Muscle of back (tissue), 11 donors: ENCODE results near the gene ARNT2. TPM values are rescaled to one million over a fixed set of nuclear protein-coding genes. Genes with fewer than 3 reads are reported as not detected.
A peak's percentile ranks its signal among the peaks of the same experiment; 100 is the strongest.

Source experiments
- DNase-seq, 3 donors: peaks; one replicate each; pipeline versions ENCODE4 v3.0.0 to v3.0.0-alpha.2; 2013
- polyA plus RNA-seq, 10 donors: library from polyadenylated mRNA; unstranded; fragments of 120-200 nt; gene quantifications; one replicate each; pipeline ENCODE4 v1.2.1, GENCODE V29; 2013; ENCODE audit not compliant: insufficient read length in 10 of 10

The ARNT2 gene
- polyA plus RNA-seq, 10 donors: 6.8 to 10.0 (median 8.0) TPM

DNA sequence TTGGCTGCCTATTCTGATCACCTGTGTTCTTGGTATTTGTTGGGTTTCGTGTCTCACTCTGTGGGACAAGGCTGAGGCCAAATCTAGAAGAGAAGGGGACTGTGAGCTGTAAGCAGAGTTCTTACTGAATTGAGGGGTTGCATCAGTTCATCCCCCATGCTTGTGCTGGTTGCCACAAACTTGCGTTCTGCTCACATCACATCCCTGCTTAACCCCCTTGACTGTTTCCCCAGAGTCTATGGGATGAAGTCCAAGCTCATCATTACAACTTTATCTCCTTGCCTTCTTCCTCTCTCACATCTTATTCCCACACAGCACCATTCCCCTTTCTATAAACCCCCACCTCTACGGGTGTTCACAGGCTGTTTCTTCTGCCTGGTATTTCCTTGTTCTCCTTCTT is 147.2 kb downstream of the ARNT2 start:
- DNase-seq: no peak

DNA sequence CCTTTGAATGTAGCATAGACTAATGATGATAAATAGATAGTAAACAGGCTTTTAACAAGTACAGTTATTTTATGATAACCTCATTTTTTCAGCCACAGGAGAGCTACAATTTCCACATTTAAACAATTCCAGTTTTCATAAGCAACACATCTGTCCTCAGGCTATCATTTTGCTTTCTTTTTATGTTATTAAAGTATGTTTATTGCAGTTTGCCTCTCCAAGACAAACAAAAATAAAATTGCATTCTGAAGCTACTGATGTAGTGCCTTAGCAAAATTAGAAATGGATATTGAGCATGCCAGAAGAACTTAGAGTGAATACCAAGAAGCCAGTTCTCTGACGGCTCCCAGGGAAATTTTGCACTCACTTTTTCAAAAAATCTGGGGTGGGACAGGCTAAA is 150.4 kb downstream of the ARNT2 start:
- no peak for DNase-seq

DNA sequence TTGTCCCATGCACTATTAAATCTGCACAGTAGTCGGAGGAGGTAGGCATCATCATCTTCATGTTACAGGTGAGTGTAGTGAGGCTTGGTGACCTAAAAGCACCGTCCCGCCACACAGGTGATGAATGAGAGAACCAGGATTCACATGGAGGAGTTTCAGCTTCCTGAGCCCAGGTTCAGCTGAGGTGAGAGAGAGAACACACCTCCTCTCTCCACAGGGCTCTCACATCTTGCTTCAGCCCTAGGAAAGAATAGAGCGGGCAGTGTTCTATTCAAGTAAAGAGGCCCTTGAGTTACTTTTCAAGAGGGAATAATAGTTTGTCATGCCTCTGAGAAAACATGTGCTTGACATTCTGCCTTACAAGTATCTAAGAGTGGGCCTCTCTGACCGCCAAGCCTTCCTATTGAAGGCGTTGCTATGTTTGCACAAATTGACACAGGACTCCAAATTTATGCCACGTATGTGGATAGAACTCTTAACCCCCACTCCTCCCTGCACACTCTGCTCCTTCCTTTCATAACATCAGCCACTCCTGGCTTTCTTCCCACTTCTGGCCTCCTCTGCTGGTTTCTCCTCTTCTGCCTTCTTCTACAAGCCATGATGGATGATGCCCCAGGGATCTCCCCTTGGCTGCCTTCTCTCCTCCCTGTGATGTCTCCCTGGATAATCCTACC is 152.6 kb downstream of the ARNT2 start:
- DNase-seq: peak; percentile 7 to 53 (median 38)

DNA sequence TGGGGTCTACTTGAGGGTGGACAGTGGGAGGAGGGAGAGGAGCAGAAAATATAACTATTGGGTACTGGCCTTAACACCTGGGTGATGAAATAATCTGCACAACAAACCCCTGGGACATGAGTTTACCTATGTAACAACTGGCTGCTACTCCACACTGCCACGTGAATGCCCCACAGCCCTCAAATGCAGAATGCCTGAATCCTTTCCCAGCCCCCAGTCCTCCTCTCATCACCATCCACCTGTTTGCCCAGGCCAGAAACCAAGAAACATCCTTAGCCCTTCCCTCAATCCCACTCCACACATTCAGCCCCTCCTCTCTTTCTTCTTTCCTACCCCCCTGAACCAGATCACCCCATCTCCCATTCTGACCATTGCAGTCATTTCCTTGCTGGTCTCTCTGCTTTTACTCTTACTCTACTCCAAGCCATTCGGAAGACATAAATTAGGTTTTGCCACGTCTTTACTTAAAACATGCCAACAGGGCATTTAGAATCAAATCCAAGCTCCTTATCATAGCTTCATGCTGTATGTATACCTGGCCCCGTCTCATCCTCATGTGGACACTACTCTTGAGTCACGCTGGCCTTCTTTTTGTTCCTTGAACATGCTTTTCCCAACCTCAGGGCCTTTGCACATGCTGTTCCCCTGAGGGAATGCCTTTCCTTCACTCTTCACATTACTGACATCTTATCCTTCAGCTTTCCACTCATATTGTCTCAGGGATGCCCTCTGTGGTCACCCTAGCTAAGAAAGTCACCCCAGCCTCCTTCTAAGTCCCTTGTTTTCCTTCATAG is 153.5 kb downstream of the ARNT2 start:
- no peak for DNase-seq

DNA sequence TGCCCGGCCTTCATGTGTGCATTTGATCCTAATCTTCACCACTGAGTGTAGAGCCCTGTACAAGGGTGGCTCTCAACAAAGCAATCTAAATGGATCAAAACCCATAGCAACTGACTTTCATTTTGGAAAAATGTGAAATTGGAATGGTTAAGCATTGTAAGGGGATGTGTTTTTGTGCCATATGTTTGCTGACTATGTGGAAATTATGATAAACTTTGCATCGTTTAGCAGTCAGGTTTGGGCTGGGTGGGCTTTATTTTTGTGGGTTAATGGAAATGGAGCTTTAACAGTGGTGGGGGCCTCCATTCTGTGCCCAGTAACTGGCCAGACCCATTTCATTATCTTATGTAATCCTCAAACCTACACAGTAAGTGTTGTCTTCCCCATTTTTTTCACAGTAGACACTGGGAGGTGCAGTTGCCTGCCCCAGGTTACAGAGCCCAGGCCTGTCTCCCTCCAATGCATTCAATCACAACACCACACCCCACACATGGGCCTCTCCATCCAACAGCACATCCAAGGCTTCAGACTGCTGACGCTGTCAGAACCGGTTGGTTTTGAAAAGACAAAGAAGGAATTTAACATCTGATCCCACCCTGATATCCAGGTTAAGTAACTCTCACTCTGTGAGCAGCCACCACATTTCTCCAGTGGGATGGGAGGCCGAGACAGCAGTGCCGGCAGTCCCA is 154.6 kb downstream of the ARNT2 start:
- no peak for DNase-seq

DNA sequence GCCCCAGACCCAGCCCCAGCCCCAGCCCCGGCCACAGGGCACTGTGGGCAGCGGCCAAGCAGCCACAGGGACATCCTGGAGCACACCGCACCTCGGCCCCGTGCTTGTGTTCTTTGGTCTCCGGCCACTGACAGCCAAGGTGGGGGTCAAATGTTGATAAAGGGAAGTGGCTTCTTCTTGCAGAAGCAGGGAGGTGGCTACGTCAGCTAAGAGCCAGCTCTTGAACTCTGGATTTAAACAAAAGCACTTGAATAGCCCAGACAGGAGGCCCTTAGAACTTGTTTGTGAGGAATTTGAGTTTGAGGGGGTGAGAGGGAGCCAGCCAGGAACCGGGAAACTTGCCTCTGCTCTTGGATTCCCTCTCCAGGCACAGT is 155.1 kb downstream of the ARNT2 start:
- DNase-seq: no peak

DNA sequence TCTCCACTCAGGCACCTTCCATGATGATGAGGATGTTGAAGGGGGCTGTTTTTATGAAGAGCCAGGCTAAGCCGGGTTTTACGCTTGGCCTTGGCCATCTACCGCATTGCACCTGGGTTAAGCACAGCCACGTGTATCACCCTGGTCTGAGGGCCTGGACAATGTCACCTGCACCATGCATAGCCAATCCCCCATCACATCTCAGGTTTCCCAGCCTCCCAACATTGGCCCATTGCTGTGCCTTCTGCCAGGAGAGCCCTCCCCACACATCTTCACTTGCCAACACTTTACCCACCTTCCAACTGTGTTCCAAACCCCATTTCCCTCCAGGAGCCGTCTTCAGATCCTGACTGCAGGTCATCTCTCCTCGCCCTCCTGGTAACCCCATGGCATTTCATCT is 155.6 kb downstream of the ARNT2 start:
- DNase-seq: no peak

DNA sequence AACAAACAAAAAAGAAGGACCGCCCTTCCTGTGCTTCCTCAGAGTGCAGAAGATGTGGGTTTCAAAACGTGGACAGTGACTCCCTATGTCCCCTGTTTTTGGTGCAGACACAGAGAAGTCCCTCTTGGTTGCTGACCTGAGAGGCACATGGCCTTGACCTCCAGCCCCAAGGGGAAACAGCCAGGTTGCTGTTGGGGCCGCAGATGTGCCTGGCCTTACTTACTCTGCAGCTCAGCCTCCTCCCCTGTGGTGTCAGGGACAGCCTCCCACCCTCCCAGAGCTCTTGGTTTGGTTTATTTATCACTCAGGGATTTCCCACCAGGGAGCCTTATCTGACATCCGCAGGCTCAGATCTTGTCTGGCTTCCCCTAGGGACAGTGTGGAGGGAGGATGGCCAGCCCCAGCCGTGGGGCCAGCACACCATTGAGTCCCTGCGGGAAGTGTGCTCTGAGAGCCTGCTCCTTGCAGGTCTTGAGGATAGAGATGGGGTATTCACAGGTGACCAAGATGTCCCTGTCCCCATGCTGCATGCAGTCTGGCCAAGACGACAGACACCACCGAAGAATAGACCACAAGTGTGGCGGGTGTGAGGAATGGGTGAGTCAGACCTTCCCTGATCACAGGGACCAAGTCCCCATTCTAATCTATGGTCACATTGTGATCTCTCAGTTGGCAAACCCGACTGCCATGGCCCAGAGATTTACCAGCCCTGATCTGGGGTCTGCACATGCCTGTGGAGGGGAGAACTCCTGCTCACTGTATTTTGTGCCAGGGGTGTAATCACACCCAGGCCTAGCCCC is 156.6 kb downstream of the ARNT2 start:
- DNase-seq: no peak

DNA sequence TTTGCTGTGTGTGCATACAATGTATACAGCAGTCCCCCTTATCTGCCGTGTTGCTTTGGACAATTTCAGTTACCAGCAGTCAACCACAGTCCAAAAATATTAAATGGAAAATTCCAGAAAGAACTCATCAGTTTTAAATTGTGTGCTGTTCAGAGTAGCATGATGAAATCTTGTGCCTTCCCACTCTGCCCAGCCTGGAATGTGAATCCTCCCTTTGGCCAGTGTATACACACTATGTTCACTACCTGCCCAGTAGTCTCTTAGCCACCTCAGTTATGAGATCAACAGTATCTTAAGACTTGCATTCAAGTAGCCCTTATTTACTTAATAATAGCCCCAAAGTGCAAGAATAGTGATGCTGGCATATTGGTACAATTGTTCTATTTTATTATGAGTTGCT is 157.3 kb downstream of the ARNT2 start:
- DNase-seq: no peak

DNA sequence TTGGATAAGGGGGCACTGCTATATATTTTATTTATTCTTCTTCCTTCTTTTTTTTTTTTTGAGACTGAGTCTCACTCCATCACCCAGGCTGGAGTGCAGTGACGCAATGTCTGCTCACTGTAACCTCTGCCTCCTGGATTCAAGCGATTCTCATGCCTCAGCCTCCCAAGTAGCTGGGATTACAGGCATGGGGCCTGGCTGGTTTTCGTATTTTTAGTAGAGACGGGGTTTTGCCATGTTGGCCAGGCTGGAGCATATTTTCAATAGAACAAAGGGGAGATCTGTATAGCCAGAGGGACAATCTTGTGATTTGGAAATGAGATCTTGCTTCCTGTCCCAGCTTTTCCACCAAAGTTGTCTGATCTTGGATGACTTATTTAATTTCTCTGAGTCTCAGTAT is 157.9 kb downstream of the ARNT2 start:
- no peak for DNase-seq

DNA sequence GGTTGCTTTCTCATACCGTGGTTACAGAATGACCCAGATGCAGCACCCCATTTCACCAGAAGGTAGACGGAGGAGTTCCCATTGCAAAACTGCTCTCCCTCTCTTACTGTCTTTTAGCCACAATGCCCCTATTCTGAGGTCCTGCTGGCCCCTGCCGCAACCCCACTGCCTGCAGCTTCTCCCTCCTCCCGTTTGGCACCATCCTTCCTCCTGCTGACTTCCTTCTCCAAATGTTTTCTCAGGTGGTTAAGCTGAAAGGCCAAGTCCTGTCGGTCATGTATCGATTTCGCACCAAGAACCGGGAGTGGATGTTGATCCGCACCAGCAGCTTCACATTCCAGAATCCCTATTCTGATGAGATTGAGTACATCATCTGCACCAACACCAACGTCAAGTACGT is 158.7 kb downstream of the ARNT2 start:
- no peak for DNase-seq

DNA sequence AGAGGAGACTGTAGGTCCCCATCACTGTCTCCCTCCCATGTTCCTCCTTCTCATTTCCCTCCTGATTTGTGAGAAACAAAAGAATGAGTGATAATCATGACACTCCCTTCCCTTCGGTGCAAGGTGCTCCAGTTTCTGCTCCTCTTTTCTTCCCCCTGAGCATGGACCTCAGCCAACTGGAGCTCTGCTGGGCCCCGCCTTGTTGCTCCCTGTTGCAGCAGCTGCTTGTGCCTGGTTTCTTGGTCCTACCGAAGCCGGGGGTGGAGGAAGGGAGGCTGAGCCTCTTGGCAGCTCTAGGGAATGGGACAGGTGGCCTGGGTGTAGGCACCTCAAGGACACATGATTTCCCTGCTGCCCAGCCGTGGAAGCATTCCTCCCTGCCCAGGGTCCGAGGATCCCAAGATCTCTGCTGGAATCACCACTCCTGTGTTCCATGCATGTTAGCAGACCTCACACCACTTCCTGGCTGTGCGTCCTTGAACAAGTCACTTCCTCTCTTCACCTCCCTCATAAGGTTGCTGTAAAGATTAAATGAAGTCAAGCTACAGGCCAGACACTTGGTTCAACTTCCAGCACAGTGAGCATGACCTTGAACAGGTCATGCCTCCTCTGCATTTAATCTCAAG is 159.3 kb downstream of the ARNT2 start:
- no peak for DNase-seq

DNA sequence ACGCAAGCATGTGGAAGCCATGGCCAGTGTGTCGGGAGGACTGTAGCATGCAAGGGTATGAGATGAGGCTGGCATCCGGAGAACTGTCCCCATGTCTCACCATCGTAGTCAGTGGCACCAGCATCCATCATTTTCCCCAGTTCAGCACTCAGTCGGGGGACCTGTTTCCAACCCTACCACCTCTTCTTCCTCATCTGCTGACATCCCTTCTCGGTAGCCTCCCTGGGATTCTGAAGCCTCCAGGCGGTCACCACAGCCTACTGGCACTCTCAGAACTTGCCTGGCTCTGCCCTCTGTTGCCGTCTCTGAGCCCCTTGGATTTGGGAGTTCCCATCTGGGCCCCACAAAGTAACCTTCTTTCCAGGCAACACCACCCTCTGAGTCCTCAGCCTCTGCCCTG is 159.9 kb downstream of the ARNT2 start:
- DNase-seq: no peak

DNA sequence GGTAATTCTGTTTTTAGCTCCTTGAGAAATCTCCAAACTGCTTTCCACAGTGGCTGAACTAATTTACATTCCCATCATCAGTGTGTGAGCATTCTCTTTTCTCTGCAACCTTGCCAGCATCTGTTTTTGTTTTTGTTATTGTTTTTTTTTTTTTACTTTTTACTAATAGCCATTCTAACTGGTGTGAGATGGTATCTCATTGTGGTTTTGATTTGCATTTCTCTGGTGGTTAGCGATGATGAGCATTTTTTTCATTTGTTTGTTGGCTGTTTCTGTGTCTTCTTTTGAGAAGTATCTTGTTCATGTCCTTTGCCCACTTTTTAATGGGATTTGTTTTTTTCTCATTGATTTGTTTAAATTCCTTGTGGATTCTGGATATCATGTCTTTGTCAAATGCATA is 161.2 kb downstream of the ARNT2 start:
- no peak for DNase-seq

DNA sequence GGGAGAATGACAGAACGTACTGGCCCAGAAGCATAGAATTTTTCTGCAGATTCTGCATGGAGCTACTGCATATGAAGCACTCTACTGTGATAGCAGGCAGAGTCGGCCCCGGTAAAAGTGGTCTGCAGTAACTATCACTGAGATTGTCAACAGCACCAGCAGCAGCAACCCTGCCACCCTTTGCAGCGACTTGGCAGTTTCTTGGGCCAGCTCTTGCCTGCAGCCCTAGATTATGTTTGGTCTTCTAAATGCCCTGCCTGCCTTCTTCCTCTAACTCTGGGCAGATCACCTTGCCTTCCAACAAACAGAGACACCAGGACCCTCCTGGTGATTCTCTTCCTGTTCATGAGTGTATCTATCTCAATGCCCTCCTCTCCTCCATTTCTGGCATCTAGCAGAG is 161.8 kb downstream of the ARNT2 start:
- no peak for DNase-seq

DNA sequence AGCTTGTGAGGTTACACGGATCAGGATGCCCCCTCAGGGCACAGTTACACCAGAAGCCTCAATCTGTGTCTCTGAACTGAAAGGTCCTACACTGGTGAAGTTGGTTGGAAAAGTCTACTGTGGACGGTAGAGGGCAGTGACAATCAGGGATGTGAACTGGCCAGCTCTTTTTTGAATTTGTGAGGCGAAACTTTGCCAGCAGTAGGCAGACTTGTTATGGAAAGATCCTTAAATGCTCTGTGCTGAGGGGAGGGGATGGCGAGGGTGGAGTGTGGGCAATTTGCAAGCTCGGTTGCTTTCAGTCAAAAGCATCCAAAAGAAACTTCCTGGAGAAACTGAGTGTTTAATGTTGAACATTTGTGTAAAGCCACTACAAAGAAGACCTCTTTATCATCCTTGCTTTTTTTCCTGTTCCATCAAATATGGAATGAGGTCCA is 163.6 kb downstream of the ARNT2 start:
- peak; percentile 74 to 85 (median 74) for DNase-seq

DNA sequence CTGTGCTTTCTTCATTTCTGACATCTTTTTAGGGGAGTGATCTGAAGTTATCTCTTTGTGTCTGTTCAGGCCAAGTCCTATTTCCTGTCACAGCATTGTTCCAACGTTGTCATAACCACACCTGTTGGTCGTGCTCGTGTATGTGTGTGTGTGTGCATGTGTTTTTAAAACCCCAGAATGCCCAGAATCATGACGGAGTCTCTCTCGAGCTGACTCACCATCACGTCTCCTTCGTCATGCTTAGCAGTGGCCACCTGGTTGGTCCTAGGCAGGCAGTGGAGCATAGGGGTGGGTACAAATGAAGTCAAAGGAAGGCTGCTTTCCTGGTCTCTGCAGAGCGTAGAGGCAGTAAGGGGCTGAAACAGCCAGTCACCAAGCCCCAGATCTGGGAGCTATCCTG is 164.1 kb downstream of the ARNT2 start:
- DNase-seq: no peak

DNA sequence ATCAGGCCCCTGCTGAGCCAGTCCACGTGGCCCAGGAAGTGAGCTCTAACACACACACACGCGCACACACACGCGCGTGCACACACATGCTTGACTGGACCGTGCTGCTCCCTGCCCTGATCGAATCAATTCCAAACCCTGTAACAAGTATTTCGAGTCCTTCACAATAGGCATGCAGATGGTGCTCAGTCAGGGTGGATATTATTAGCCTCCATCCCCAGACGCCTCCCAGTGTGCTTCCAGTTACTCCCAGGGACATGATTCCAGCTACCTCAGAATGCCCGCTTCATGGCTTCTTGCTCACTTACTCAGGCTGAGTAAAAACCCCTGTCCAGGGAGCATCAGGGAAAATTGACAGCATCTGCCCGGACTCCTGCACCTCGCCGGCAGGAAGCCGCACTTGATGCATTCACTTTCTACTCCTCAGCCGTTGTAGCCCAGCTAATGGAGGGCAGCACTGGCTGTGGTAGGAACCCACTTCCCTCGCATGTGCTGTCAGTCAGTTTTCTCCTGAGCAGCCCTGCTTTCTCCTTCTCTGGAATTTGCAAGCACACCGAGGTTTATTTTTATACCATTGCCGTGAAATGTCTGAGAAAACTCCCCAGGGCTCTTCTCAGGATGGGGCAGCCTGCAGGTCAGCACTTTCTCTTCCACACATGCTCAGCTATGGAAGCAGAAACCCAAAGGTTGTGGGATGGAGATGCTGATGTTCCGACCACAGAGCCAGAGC is 164.9 kb downstream of the ARNT2 start:
- DNase-seq: no peak

DNA sequence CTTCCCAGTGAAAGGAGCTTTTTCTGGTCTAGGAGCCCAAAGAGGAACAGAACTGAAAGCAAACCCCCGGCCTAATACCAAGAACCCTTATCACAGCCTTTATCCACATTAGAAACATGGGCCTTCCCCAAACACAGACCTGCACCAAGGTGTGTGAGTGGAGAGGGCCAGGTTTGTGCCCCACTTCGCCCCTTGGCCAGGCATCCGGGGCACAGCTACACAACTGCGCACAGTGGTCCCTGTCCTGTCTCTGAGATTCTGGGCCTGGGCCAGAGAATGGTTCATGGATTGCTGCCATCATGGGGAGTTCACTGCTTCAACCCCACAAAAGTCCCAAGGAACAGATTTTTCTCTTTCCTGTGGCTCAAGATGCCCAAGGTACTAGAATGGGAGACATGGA is 165.5 kb downstream of the ARNT2 start:
- no peak for DNase-seq

DNA sequence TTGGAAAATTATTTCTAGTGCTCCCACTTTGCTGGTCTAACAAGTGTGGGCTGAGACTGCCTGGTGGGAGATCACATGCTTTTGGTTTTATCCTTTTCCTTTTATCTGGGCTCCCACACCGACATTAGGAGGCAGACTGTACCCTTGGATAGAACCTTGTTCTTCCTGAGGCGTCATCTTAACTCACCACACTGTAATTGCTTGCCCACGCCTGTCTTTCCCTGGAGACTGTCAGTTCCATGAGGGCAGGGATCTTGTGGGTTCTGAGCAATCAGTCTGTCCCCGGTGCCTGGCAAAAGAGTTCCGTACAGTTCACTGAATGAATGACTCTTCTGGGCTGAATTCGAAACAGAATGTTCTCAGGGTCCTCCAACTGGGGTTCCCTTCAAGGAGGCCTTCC is 166.4 kb downstream of the ARNT2 start:
- DNase-seq: no peak

DNA sequence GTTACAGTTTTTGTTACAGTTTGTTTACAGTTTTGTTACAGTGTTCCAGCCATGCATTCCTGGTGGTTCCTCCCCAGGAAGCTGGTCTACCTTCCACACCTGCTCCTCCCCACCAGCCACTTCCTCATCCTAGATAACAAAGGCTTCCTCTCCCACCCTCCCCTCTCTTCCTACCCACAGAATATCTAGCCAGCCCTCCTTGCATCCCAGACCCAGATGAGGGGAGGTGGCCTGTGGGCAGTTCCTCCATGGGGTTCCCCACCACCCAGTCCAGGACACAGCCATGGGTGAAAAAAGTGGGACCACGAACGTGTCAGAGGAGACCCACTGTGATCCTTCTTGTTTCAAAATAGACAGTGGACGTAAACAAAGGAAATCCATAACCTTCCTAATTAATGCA is 168.2 kb downstream of the ARNT2 start:
- no peak for DNase-seq
